GM21825 (cell line): ENCODE measurements around the gene CDKAL1.
"Not testable (repeated sequence)": the region's sequence is repeated elsewhere in the genome, so short reads cannot be mapped to it uniquely, and the experiment has no call there.

Experiments used
- ATAC-seq: cut with Tn5 transposase; IDR thresholded peaks from one replicate; pipeline ENCODE4 v1.9.1; 2021; ENCODE audit warnings: mild to moderate bottlenecking, moderate library complexity; ENCODE audit not compliant: unreplicated experiment

The CDKAL1 gene

GRCh38 chr6:21220271-21220987 is 686.2 kb downstream of the CDKAL1 start:
- no peak for ATAC-seq

GRCh38 chr6:21222656-21223055 is 688.4 kb downstream of the CDKAL1 start:
- no peak for ATAC-seq

GRCh38 chr6:21225912-21226311 is 691.7 kb downstream of the CDKAL1 start:
- no peak for ATAC-seq

- ATAC-seq, result no peak
Measured at GRCh38 chr6:21227486-21227885, 693.2 kb downstream of the CDKAL1 start.

- no peak for ATAC-seq
Measured at GRCh38 chr6:21228411-21228810, 694.2 kb downstream of the CDKAL1 start.

GRCh38 chr6:21228876-21229460 is 694.7 kb downstream of the CDKAL1 start:
- no peak for ATAC-seq

GRCh38 chr6:21230536-21230935 is 696.3 kb downstream of the CDKAL1 start:
- ATAC-seq, result no peak

GRCh38 chr6:21235162-21235561 is 700.9 kb downstream of the CDKAL1 start:
- no peak for ATAC-seq

GRCh38 chr6:21238208-21238607 is 704.0 kb downstream of the CDKAL1 start:
- no peak for ATAC-seq

GRCh38 chr6:21240709-21241108 is 706.5 kb downstream of the CDKAL1 start:
- no peak for ATAC-seq

GRCh38 chr6:21241231-21242130 is 707.2 kb downstream of the CDKAL1 start:
- ATAC-seq, result no peak

GRCh38 chr6:21244897-21245470 is 710.7 kb downstream of the CDKAL1 start:
- ATAC-seq, result no peak

- no peak for ATAC-seq
Measured at GRCh38 chr6:21245488-21245887, 711.2 kb downstream of the CDKAL1 start.

GRCh38 chr6:21246075-21246474 is 711.8 kb downstream of the CDKAL1 start:
- no peak for ATAC-seq

GRCh38 chr6:21254460-21254859 is 720.2 kb downstream of the CDKAL1 start:
- not testable (repeated sequence) for ATAC-seq

GRCh38 chr6:21256197-21256596 is 721.9 kb downstream of the CDKAL1 start:
- ATAC-seq, result no peak

- ATAC-seq, result no peak
Measured at GRCh38 chr6:21257125-21257524, 722.9 kb downstream of the CDKAL1 start.

GRCh38 chr6:21258665-21259064 is 724.4 kb downstream of the CDKAL1 start:
- no peak for ATAC-seq

- no peak for ATAC-seq
Measured at GRCh38 chr6:21259660-21260059, 725.4 kb downstream of the CDKAL1 start.

- no peak for ATAC-seq
Measured at GRCh38 chr6:21262504-21262903, 728.2 kb downstream of the CDKAL1 start.

- no peak for ATAC-seq
Measured at GRCh38 chr6:21263531-21264287, 729.5 kb downstream of the CDKAL1 start.
